Large intestine (tissue), 3 donors: ENCODE results near the gene C4orf50. TPM values are rescaled to one million over a fixed set of nuclear protein-coding genes. Genes with fewer than 3 reads are reported as not detected.

Experiments used
- DNase-seq, 2 donors: peaks; one replicate each; pipeline versions ENCODE4 v3.0.0 to v3.0.0-alpha.2; 2013
- H3K27ac ChIP-seq: one replicate; pipeline ENCODE4 v1.5.1; 2013; ENCODE audit warnings: low read length
- H3K27me3 ChIP-seq: 2 replicates; pipeline ENCODE4 v1.6.1; 2013; ENCODE audit warnings: low read length; ENCODE audit not compliant: control insufficient read depth, insufficient read depth
- H3K36me3 ChIP-seq: 2 replicates; pipeline ENCODE4 v1.6.1; 2013; ENCODE audit warnings: low read length; ENCODE audit not compliant: control insufficient read depth, insufficient read depth
- H3K4me1 ChIP-seq: one replicate; pipeline ENCODE4 v1.6.1; 2013; ENCODE audit warnings: low read length; ENCODE audit not compliant: control insufficient read depth, insufficient read depth
- H3K4me3 ChIP-seq: one replicate; pipeline ENCODE4 v1.5.1; 2013; ENCODE audit warnings: low read length
- H3K9me3 ChIP-seq: one replicate; pipeline ENCODE4 v1.6.1; 2013; ENCODE audit warnings: mild to moderate bottlenecking, low read depth, low read length, moderate library complexity; ENCODE audit not compliant: control insufficient read depth
- WGBS: methylation state at CpG from one replicate; pipeline ENCODE4 v1.1.5; 2013; ENCODE audit warnings: low lambda C conversion rate; ENCODE audit not compliant: insufficient coverage; 5-methylcytosine and 5-hydroxymethylcytosine counted together
- polyA plus RNA-seq: library from polyadenylated mRNA; unstranded; fragments of 120-200 nt; gene quantifications from one replicate; pipeline ENCODE4 v1.2.1, GENCODE V29; 2013

Gene C4orf50
- polyA plus RNA-seq, 1 donor, result 0.58 TPM

DNA sequence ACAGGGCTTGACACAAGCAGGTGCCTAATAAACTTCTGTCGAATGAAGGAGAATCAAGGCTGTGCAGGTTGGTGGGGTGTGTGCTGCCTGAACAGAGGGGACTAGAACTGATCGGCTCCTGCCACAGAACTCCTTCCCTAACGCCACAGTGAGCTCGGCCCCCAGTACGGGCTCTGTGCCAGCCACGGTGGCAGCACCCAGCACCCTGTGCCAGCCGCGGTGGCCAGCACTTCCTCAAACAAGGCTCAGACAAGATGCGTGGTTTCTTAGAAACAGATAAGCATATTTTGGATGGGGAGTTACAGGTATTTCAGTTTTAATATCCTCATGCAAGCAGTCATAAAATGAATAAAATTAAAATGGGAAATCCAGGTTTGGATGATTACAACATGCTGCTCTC is 26.0 kb upstream of the C4orf50 start:
- WGBS, result no CpG with 5 or more reads among the region's 9 CpGs
- no peaks in the 10 kb centered on the region for H3K27me3 ChIP-seq
- no peaks in the 10 kb centered on the region for H3K4me1 ChIP-seq
- no peaks in the 10 kb centered on the region for H3K36me3 ChIP-seq
- no peak overlapping the region for H3K4me3 ChIP-seq
- H3K9me3 ChIP-seq, result no peaks in the 10 kb centered on the region
- DNase-seq, result no peak
- no peak overlapping the region for H3K27ac ChIP-seq

DNA sequence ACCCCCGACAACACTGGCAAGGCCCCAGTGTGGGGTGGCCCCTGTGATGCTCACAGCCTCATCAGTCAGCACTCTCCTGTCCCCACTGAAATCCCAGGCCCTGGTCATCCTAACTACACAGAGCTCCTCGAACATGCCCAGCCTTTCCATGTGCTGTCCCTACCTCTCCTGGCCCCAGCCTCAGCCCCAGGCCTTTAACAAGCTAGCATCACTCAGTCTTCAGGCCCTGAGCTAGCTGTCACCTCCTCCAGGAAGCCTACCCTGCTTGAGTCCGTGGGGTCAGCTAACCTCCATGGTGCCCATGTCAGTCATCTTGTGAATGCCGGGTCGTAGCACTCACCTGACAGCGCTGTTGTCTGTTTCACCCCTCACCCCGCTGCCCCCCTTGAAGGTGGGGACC is 25.6 kb upstream of the C4orf50 start:
- Histone ChIP-seq H3K27me3 (no peaks in the 10 kb centered on the region), H3K4me3 (no peak overlapping the region), H3K27ac (no peak overlapping the region), H3K36me3 (no peaks in the 10 kb centered on the region), H3K4me1 (no peaks in the 10 kb centered on the region), H3K9me3 (no peaks in the 10 kb centered on the region)
- WGBS, result no CpG with 5 or more reads among the region's 7 CpGs
- DNase-seq, result no peak

GRCh38 chr4:6043188-6043587 is 25.0 kb upstream of the C4orf50 start:
- Histone ChIP-seq H3K4me1 (no peaks in the 10 kb centered on the region), H3K27ac (no peak overlapping the region), H3K27me3 (no peaks in the 10 kb centered on the region), H3K36me3 (no peaks in the 10 kb centered on the region), H3K4me3 (no peak overlapping the region), H3K9me3 (no peaks in the 10 kb centered on the region)
- no peak for DNase-seq
- WGBS, result no CpG with 5 or more reads among the region's 13 CpGs

DNA sequence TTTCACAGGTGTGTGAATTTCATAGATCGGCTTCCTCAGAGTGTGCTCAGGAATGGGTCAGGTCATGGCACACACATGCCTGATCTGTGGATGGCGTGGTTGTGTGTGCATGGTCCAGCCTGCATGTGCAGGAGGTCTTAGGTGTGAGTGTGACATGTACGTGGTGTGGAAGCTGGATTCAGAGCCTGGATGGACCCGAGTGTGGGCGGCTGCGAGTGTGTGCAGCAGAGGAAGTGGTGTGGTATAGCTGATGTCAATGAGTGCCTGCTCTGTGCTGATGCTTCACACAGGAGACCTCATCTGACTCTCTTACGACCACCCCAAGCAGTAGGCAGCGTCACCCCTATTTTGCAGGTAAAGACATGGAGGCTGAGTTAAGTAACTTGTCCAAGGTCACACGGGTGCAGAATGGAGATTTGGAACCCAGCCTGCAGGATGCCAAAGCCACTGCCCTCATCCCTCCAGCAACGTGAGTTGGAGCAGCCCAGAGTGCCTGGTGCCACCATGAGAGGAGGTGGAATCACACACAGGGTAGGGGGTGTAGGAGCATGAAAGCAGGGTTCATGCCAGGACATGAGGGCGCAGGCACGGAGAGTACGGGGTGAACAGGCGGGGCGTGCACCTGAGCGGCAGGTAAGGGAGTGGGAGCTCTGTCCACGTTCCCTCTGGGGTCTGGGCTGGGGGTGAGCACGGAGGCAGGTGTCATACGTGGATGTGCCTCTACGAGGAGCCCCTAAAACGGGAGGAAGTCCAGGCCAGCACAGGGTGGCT is 24.2 kb upstream of the C4orf50 start:
- Histone ChIP-seq H3K4me3 (no peak overlapping the region), H3K36me3 (no peaks in the 10 kb centered on the region), H3K9me3 (no peaks in the 10 kb centered on the region), H3K4me1 (no peaks in the 10 kb centered on the region), H3K27me3 (no peaks in the 10 kb centered on the region), H3K27ac (no peak overlapping the region)
- DNase-seq, result no peak
- WGBS, result no CpG with 5 or more reads among the region's 21 CpGs

- Histone ChIP-seq H3K4me1 (no peaks in the 10 kb centered on the region), H3K36me3 (no peaks in the 10 kb centered on the region), H3K4me3 (no peak overlapping the region), H3K9me3 (no peaks in the 10 kb centered on the region), H3K27ac (no peak overlapping the region), H3K27me3 (no peaks in the 10 kb centered on the region)
- WGBS, result no CpG with 5 or more reads among the region's 5 CpGs
- no peak for DNase-seq
These were observed 23.6 kb upstream of the C4orf50 start for GRCh38 chr4:6041800-6042199.

GRCh38 chr4:6038711-6039110 is 20.5 kb upstream of the C4orf50 start:
- Histone ChIP-seq H3K4me3 (no peak overlapping the region), H3K27me3 (no peaks in the 10 kb centered on the region), H3K4me1 (no peaks in the 10 kb centered on the region), H3K9me3 (no peaks in the 10 kb centered on the region), H3K27ac (no peak overlapping the region), H3K36me3 (no peaks in the 10 kb centered on the region)
- no CpG with 5 or more reads among the region's 8 CpGs for WGBS
- no peak for DNase-seq

DNA sequence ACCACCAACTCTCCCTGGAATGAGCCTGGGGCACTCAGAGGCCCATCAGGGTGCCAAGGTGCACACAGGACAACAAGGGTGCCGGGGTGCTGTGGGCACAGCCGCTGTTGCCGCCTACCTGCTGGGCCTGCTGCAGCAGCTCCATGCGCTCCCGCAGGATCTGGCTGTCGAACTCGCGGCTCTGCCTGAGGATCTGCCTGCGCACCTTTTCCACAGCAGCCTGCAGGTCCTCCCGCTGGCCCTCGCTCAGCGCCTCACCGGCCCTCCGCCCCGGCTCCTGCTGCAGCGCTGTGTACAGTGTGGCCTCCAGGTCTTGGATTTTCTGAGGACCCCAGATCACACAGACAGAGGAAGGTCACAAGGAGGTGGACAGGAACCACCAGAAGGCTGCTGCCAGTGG is 17.6 kb upstream of the C4orf50 start:
- no peaks in the 10 kb centered on the region for H3K36me3 ChIP-seq
- H3K27me3 ChIP-seq, result no peaks in the 10 kb centered on the region
- no peaks in the 10 kb centered on the region for H3K4me1 ChIP-seq
- no peak for DNase-seq
- no peaks in the 10 kb centered on the region for H3K9me3 ChIP-seq
- no peak overlapping the region for H3K4me3 ChIP-seq
- H3K27ac ChIP-seq, result no peak overlapping the region
- no CpG with 5 or more reads among the region's 16 CpGs for WGBS

GRCh38 chr4:6033381-6033780 is 15.2 kb upstream of the C4orf50 start:
- whole genome bisulfite sequencing, result 100% methylated on average over 2 of the region's 4 CpGs
- no peak for DNase-seq
- H3K27ac ChIP-seq, result no peak overlapping the region

DNA sequence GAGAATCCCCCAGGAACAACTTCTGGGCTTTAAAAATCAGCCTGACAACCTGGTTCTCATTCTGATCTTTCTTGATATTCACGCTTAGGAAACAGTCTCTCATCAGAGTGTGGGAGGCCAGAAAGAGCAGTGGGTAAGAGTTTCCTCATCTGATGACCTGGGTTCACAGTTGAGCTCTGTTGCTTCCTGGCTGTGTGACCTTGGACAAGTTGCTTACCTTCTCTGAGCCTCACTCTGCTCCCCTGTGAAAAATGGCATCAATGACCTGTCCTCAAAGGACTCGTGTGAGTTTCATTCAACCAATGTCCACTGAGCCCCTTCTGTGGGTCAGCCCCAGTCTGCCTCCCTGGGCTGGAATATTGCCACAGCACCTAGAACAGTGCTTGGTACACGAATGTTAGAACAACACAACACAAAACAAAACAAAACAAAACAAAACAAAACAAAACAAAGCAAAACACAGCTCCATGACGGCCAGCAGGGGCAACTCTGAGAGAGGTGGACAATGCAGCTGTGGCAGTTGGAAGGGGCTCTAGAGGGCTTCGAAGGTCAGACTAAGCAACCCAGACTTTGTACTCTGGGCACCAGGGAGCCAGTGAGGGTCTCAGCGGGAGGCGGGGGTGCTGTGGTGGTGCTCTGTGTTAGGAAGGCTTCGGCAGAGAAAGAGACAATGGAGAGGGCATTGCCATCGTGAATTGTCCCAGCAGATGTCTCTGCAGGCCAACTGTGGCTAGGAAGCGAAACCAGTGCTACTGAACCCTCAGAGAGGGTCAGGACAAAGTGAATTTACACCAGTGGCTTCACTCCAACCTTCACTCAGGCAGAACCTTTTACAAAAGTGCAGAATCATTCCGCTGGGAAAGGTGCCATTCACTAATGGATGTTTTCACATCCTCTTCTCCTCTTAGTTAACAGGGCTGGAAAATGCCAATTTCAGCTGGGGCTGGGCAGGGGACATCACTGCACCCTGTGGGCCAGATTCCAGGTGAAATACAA is 14.3 kb upstream of the C4orf50 start:
- Histone ChIP-seq H3K36me3 (no peaks in the 10 kb centered on the region), H3K27ac (no peak overlapping the region), H3K27me3 (no peaks in the 10 kb centered on the region), H3K4me3 (no peak overlapping the region), H3K9me3 (no peaks in the 10 kb centered on the region), H3K4me1 (no peaks in the 10 kb centered on the region)
- WGBS, result no CpG with 5 or more reads among the region's 11 CpGs
- DNase-seq, result no peak

More at GRCh38 chr4:6033381-6033780, 15.2 kb upstream of the C4orf50 start:
- H3K36me3 ChIP-seq, result no peaks in the 10 kb centered on the region
- no peaks in the 10 kb centered on the region for H3K27me3 ChIP-seq
- no peak overlapping the region for H3K4me3 ChIP-seq
- no peaks in the 10 kb centered on the region for H3K9me3 ChIP-seq
- no peaks in the 10 kb centered on the region for H3K4me1 ChIP-seq

GRCh38 chr4:6031846-6032245 is 13.6 kb upstream of the C4orf50 start:
- WGBS, result no CpG with 5 or more reads among the region's 5 CpGs
- Histone ChIP-seq H3K4me1 (no peaks in the 10 kb centered on the region), H3K27ac (no peak overlapping the region), H3K9me3 (no peaks in the 10 kb centered on the region), H3K36me3 (no peaks in the 10 kb centered on the region), H3K27me3 (no peaks in the 10 kb centered on the region), H3K4me3 (no peak overlapping the region)
- no peak for DNase-seq
